Skeletal muscle satellite cell (primary cell): ENCODE measurements around the gene NCDN.

Source experiments
- H3K27me3 ChIP-seq: 2 replicates; pipeline ENCODE4 v1.7.0; 2013; ENCODE audit warnings: low read length; ENCODE audit not compliant: control insufficient read depth, insufficient read depth
- H3K36me3 ChIP-seq: 2 replicates; pipeline ENCODE4 v1.7.0; 2013; ENCODE audit warnings: mild to moderate bottlenecking, control low read depth, low read length; ENCODE audit not compliant: insufficient read depth
- H3K4me1 ChIP-seq: 2 replicates; pipeline ENCODE4 v1.7.0; 2013; ENCODE audit warnings: low read length; ENCODE audit not compliant: control insufficient read depth, insufficient read depth
- H3K4me2 ChIP-seq: 2 replicates; pipeline ENCODE4 v1.7.0; 2013; ENCODE audit warnings: mild to moderate bottlenecking, low read length
- H3K4me3 ChIP-seq: 2 replicates; pipeline ENCODE4 v1.7.0; 2013; ENCODE audit warnings: low read length
- H3K9ac ChIP-seq: 2 replicates; pipeline ENCODE4 v1.7.0; 2013; ENCODE audit warnings: mild to moderate bottlenecking, low read depth, low read length, moderate library complexity
- H3K9me3 ChIP-seq: replicated peaks from 2 replicates; pipeline ENCODE4 v1.7.0; 2013; ENCODE audit warnings: mild to moderate bottlenecking, control low read depth, low read length

NCDN gene

DNA sequence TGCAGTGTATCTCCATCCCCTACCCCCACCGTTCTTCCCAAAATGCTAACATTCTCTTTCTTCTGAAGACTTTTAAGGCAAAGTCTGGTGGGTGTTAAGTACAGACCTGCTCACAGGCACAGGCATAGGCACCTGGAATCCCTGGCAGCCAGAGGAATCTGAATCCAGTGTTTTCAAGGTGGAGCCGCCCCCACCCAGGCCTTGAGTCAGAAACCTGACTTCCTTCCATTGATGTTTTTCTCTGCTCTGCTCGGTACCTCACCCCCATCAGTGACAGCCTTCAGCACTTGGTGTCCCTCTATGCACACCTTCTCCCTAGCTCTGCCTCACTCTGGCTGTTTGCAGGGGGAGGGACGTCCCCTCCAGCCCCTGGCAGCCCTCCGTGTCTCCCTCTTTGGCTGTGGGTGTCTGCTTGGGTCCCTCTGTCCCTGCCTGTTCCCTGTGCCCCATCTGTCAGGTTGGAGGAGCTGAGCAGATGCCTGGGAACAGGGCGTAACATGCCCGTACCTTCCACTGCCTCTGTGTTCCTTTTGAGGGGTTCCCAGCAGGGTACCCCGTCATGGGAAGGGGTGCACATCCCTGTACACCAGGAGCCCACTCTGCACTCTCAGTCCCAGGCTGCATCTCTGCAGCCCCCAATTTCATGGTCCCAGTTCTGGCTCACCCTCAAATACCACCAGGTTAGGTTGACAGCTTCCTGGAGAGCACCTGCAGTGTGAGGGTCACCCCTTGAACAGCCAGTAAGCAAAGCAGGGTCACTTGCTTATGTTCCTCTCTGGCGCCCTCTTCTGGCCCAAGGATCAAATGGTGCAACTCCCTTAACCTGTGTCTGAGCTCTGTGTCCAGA lies 6.7 kb downstream of the NCDN start:
- H3K9me3 ChIP-seq = no peaks in the 10 kb centered on the region
- no peaks in the 10 kb centered on the region for H3K27me3 ChIP-seq
- H3K4me1 ChIP-seq = peaks cover 23% of the 10 kb centered on the region
- no peak overlapping the region for H3K9ac ChIP-seq
- no peak overlapping the region for H3K4me2 ChIP-seq
- H3K4me3 ChIP-seq = no peak overlapping the region
- H3K36me3 ChIP-seq = peaks cover 56% of the 10 kb centered on the region

- no peak overlapping the region for H3K9ac ChIP-seq
- H3K27me3 ChIP-seq = no peaks in the 10 kb centered on the region
- peaks cover 21% of the 10 kb centered on the region for H3K4me1 ChIP-seq
- H3K4me2 ChIP-seq = no peak overlapping the region
- H3K9me3 ChIP-seq = no peaks in the 10 kb centered on the region
- no peak overlapping the region for H3K4me3 ChIP-seq
- peaks cover 56% of the 10 kb centered on the region for H3K36me3 ChIP-seq
These were observed 7.5 kb downstream of the NCDN start for GRCh38 chr1:35564884-35565741.

DNA sequence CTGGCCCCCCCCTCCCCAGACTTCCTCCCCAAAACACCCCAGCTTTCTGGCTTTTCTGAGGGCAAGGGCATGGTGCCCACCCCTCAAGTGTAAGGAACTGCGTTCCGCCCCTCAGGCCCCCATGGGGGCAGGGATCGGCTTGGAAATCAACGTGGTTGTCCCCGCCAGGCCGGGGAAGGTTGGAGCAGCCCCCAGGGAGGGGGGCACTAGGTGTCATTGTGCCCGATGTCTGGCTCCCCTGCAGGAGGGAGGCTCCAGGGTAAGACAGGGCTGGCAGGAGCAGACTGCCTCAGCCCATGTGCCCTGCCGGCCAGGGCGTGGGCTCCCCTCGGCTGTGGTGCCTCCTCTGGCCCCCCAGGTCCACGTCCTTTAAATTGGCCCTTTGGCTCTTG lies 8.1 kb downstream of the NCDN start:
- Histone ChIP-seq H3K4me1 (peaks cover 16% of the 10 kb centered on the region), H3K27me3 (no peaks in the 10 kb centered on the region), H3K4me3 (no peak overlapping the region), H3K9ac (no peak overlapping the region), H3K36me3 (peaks cover 55% of the 10 kb centered on the region), H3K4me2 (no peak overlapping the region), H3K9me3 (no peaks in the 10 kb centered on the region)

DNA sequence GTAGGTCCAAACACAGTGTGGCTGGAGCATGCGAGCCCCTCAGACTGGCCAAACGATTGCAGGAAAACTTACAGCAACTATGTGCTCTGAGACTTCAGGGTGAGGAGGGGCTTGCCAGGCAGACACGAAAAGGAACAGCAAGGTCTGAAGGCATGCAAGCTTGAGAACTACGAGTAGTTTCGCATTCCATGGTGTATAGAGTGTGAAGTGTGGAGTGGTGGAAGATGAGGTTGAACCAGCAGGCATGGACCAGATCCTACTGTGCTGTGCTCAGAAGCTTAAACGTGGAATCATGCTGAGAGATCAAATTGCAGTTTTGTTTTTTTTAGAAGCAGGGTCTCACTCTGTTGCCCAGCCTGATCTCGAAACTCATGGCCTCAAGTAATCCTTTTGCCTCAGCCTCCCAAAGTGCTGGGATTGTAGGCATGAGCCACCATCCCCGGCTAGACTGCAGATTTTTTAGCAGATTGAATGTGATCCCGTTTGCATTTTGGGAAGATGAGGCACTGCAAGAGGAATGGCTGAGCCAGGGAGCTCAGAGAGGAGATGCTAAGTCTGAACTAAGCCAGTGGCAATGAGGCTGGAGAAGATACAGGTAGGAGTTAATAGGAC lies 10.5 kb downstream of the NCDN start:
- Histone ChIP-seq H3K36me3 (peaks cover 31% of the 10 kb centered on the region), H3K9me3 (no peaks in the 10 kb centered on the region), H3K4me3 (no peak overlapping the region), H3K9ac (no peak overlapping the region), H3K4me2 (no peak overlapping the region), H3K27me3 (peaks cover 8% of the 10 kb centered on the region), H3K4me1 (peaks cover 8% of the 10 kb centered on the region)

DNA sequence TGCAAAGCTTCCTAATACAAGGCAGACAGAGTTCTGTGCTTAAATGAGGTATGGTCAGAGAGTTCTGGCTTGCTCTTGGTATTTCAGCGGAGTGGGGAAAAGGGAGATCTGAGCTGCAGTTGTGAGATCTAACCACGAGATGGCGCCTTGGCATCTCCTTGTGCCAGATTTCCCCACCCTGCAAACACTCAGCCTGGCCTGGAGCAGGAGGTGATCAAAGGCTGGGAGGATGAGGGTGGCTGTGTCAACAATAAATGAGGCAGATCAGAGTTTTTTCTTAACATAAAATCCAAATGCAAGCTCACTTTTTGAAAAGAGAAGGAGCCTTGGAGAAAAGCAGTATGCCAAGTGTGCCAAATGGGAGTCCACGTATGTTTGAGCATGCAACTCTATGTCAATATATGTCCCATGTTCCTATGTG lies 11.4 kb downstream of the NCDN start:
- Histone ChIP-seq H3K4me3 (no peak overlapping the region), H3K4me2 (no peak overlapping the region), H3K9me3 (no peaks in the 10 kb centered on the region), H3K4me1 (peaks cover 11% of the 10 kb centered on the region), H3K27me3 (peaks cover 8% of the 10 kb centered on the region), H3K9ac (no peak overlapping the region), H3K36me3 (peaks cover 23% of the 10 kb centered on the region)

DNA sequence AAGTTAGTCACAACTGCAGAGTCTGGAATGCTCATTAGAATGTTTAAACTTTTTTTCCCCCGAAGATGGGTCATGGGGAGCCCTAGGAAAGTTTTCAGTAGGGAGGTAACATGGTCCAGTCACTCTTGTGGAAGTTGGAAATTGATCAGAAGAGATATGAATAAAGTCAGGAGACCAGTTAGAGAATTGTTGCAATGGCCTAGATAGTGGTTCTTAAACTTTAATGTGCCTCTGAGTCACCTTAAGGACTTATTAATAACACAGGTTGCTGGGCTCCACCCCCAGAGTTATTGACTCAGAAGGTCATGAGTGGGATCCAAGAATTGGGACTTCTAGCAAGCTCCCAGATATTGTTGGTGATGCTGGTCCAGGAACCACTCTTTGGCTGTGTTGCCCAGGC lies 12.3 kb downstream of the NCDN start:
- Histone ChIP-seq H3K4me3 (no peak overlapping the region), H3K4me2 (no peak overlapping the region), H3K36me3 (peaks cover 16% of the 10 kb centered on the region), H3K9ac (no peak overlapping the region), H3K9me3 (no peaks in the 10 kb centered on the region), H3K4me1 (peaks cover 11% of the 10 kb centered on the region), H3K27me3 (peaks cover 8% of the 10 kb centered on the region)

- Histone ChIP-seq H3K4me1 (peaks cover 11% of the 10 kb centered on the region), H3K36me3 (peaks cover 13% of the 10 kb centered on the region), H3K27me3 (peaks cover 8% of the 10 kb centered on the region), H3K9me3 (no peaks in the 10 kb centered on the region), H3K9ac (no peak overlapping the region), H3K4me2 (no peak overlapping the region), H3K4me3 (no peak overlapping the region)
These were observed 13.1 kb downstream of the NCDN start for GRCh38 chr1:35570589-35571137.

DNA sequence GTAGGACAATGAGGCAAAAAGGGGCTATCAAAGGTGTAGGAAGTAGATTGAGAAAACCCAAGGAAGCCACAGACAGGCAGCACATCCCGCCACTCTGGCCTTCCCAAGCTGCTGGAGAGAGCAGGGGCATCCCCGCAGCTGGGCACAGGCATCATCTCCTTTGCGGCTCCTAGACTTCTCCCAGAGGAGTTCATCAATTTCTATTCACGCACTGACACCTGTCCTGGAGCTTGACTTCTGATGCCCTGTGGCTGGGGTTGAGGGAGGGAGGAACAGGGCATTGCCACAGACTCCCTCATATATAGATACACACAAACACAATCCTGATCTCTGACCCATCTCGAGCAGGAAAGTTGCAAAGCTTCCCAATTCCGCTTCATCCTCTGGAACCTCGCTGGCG lies 13.7 kb downstream of the NCDN start:
- Histone ChIP-seq H3K27me3 (peaks cover 14% of the 10 kb centered on the region), H3K4me3 (no peak overlapping the region), H3K36me3 (peaks cover 9% of the 10 kb centered on the region), H3K4me1 (peaks cover 16% of the 10 kb centered on the region), H3K9me3 (no peaks in the 10 kb centered on the region), H3K4me2 (no peak overlapping the region), H3K9ac (no peak overlapping the region)

- H3K9ac ChIP-seq = no peak overlapping the region
- no peaks in the 10 kb centered on the region for H3K36me3 ChIP-seq
- H3K4me2 ChIP-seq = no peak overlapping the region
- H3K4me3 ChIP-seq = no peak overlapping the region
- H3K9me3 ChIP-seq = no peaks in the 10 kb centered on the region
- peaks cover 19% of the 10 kb centered on the region for H3K27me3 ChIP-seq
- peaks cover 18% of the 10 kb centered on the region for H3K4me1 ChIP-seq
These were observed 14.7 kb downstream of the NCDN start for GRCh38 chr1:35572296-35572695.

GRCh38 chr1:35573198-35574124 lies 15.9 kb downstream of the NCDN start, which contains the start of gene TFAP2E:
TFAP2E (plus strand) TSS chr1:35573314; CDS start chr1:35573578, 264 bp downstream.
- no peaks in the 10 kb centered on the region for H3K36me3 ChIP-seq
- peaks cover 18% of the 10 kb centered on the region for H3K4me1 ChIP-seq
- peak within 1 kb of the TSS; percentile 89 for H3K4me2 ChIP-seq
- H3K4me3 ChIP-seq = peak within 1 kb of the TSS; percentile 79
- peak within 1 kb of the TSS; percentile 36 for H3K9ac ChIP-seq
- no peaks in the 10 kb centered on the region for H3K9me3 ChIP-seq
- peaks cover 21% of the 10 kb centered on the region for H3K27me3 ChIP-seq
